SJSA1 (cell line): ENCODE measurements around the gene GSTA2. TPM values are rescaled to one million over a fixed set of nuclear protein-coding genes. Genes with fewer than 3 reads are reported as not detected.
A peak's percentile ranks its signal among the peaks of the same experiment; 100 is the strongest.
"Not testable (repeated sequence)": the region's sequence is repeated elsewhere in the genome, so short reads cannot be mapped to it uniquely, and the experiment has no call there.

Experiments used
- DNase-seq, 2 experiments: peaks; one replicate each; pipeline ENCODE4 v3.0.0-alpha.2; 2015 to 2020; ENCODE audit warnings: low spot score in 2 of 2, low read depth in 1 of 2
- H3K27ac ChIP-seq: fragments of 250-450 bp; sonication (Bioruptor Pico); 2 replicates; pipeline ENCODE4 v1.5.1; 2020; ENCODE audit warnings: mild to moderate bottlenecking, moderate library complexity
- H3K27me3 ChIP-seq: fragments of 250-450 bp; sonication (Bioruptor Pico); replicated peaks from 2 replicates; pipeline ENCODE4 v1.5.1; 2020; ENCODE audit warnings: mild to moderate bottlenecking, moderate library complexity
- H3K36me3 ChIP-seq: fragments of 250-450 bp; sonication (Bioruptor Pico); 2 replicates; pipeline ENCODE4 v1.5.1; 2020; ENCODE audit warnings: mild to moderate bottlenecking
- H3K4me1 ChIP-seq: fragments of 250-450 bp; sonication (Bioruptor Pico); replicated peaks from 2 replicates; pipeline ENCODE4 v1.6.1; 2021; ENCODE audit warnings: mild to moderate bottlenecking
- H3K4me3 ChIP-seq: fragments of 250-450 bp; sonication (Bioruptor Pico); 2 replicates; pipeline ENCODE4 v1.5.1; 2020; ENCODE audit warnings: mild to moderate bottlenecking
- H3K9me3 ChIP-seq: fragments of 250-450 bp; sonication (Bioruptor Pico); replicated peaks from 2 replicates; pipeline ENCODE4 v1.5.1; 2020; ENCODE audit warnings: mild to moderate bottlenecking
- total RNA-seq: library from RNA; depleted of rRNA; stranded (reverse); fragments of >200 nt; shearing (Covaris generic); gene quantifications from 2 replicates; pipeline ENCODE4 v1.2.3, GENCODE V29; 2014

The GSTA2 gene
- total RNA-seq, 1 experiment from 2014 or later: not detected

- H3K4me3 ChIP-seq, H3K9me3 ChIP-seq, H3K4me1 ChIP-seq, H3K36me3 ChIP-seq, H3K27ac ChIP-seq, H3K27me3 ChIP-seq: not testable (repeated sequence)
- peak in 1 of 2 experiments; percentile 19 for DNase-seq
These were observed 19.5 kb upstream of the GSTA2 start for GRCh38 chr6:52782696-52783274.

GRCh38 chr6:52782209-52782608 is 18.9 kb upstream of the GSTA2 start:
- DNase-seq, H3K27me3 ChIP-seq, H3K27ac ChIP-seq, H3K4me1 ChIP-seq, H3K4me3 ChIP-seq, H3K9me3 ChIP-seq, H3K36me3 ChIP-seq: not testable (repeated sequence)

DNA sequence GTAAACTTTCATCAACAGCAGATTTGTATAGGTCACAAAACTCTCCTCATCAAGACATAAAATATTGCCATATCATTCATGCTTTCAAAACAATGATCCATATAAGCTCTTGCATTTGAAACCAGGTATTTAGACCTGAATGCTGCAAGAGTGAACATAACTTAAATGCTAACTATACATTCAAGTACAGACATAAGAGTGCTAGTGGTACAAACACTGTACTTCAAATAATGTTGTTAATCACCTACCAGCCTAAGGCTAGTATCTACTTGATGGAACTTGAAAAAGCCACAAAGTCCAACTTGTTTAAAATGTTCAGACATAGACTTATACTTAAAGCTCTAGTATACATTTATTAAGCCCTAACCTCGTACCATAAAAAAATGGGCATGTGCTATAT is 16.0 kb upstream of the GSTA2 start:
- H3K4me1 ChIP-seq: peaks cover 3% of the 10 kb centered on the region; the same call in 1 of the 2 replicates
- H3K9me3 ChIP-seq: no peaks in the 10 kb centered on the region
- DNase-seq: no peak
- no peak overlapping the region for H3K4me3 ChIP-seq
- H3K27ac ChIP-seq: no peak overlapping the region
- no peaks in the 10 kb centered on the region for H3K36me3 ChIP-seq
- H3K27me3 ChIP-seq: no peaks in the 10 kb centered on the region

DNA sequence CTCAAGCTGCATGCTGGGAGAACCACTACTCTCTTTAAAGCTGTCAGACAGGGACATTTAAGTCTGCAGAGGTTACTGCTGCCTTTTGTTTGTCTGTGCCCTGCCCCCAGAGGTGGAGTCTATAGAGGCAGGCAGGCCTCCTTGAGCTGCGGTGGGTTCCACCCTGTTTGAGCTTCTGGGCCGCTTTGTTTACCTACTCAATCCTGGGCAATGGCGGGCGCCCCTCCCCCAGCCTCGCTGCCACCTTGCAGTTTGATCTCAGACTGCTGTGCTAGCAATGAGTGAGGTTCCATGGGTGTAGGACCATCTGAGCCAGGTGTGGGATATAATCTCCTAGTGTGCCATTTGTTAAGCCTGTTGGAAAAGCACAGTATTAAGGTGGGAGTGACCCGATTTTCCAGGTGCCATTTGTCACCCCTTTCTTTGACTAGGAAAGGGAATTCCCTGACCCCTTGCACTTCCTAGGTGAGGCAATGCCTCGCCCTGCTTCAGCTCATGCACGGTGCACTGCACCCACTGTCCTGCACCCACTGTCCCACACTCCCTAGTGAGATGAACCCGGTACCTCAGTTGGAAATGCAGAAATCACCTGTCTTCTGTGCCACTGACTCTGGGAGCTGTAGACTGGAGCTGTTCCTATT is 13.6 kb upstream of the GSTA2 start:
- not testable (repeated sequence) for H3K4me1 ChIP-seq, H3K36me3 ChIP-seq, DNase-seq, H3K27ac ChIP-seq, H3K9me3 ChIP-seq, H3K4me3 ChIP-seq, H3K27me3 ChIP-seq

DNA sequence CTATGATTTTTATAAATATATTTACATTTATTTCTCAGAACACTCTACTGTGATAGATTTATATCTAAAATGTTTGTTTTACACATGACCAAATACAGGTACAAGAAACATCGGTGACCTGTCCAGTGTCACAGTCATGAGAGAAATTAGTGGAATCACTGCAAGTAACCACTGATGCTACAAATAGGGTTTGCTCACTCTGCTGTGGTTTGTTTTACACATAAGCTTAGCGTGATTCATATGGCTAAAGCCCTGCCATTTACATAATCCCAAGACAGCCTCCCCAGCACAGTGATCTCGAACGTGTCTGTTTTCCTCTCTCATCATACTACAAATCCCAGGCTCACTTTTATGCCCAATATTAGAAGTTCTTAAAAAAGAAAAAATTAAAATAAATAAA is 6.1 kb upstream of the GSTA2 start:
- H3K27me3 ChIP-seq, H3K4me3 ChIP-seq, H3K27ac ChIP-seq, H3K4me1 ChIP-seq, DNase-seq, H3K9me3 ChIP-seq, H3K36me3 ChIP-seq: not testable (repeated sequence)

DNA sequence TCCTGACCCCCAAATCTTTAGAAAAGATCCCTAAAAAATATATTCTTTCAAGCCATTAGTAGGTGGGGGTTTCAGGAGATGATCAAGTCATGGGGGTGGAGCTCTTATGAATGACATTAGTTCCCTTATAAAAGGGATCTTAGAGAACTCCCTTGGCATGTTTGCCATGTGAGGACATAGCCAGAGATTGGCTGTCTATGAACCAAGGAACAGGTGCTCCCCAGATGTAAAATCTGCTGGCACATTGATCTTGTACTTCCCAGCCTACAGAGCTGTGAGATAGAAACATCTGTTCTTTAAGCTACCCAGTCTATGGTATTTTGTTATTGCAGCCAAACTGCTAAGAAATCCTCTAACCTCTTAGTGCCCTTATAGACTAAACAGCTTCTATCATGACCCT is 4.4 kb upstream of the GSTA2 start:
- not testable (repeated sequence) for H3K36me3 ChIP-seq, DNase-seq, H3K27me3 ChIP-seq, H3K9me3 ChIP-seq, H3K4me1 ChIP-seq, H3K27ac ChIP-seq, H3K4me3 ChIP-seq

GRCh38 chr6:52761673-52762491 is 1.4 kb downstream of the GSTA2 start:
- not testable (repeated sequence) for H3K27me3 ChIP-seq, H3K4me3 ChIP-seq, H3K9me3 ChIP-seq, DNase-seq, H3K36me3 ChIP-seq, H3K4me1 ChIP-seq, H3K27ac ChIP-seq

DNA sequence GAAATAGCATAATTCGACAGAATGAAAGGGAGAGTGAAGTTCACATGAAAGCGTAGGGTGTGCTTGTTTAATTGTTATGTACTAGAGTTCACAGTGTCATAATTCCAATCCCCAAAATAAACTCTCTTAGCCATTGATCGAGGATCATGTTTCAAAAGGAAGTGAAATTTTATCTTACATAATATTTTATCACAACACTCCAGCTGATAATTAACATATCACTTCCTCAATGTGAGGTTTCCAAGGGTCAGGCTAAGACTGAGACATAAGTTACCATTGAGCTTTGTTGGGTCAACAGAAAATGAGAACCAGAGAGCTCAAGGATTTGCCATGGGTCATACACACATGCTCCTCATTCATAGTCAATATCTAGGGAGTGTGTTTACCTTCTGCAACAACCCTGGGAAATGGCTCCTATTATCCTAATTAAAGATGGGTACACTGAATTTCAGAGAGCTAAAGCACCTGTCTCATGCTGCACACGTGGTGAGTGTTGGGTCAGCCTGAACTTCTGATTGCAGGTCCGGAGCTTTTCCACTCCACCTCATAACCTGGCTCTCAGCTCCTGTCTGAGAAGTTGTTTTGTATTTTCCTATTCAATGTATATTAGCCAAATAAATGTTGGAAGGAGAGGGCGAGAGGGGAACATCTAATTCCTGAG is 3.0 kb downstream of the GSTA2 start:
- Histone ChIP-seq H3K4me1 (no peaks in the 10 kb centered on the region), H3K36me3 (no peaks in the 10 kb centered on the region), H3K9me3 (no peaks in the 10 kb centered on the region), H3K27ac (no peak overlapping the region), H3K4me3 (no peak overlapping the region), H3K27me3 (no peaks in the 10 kb centered on the region)
- DNase-seq: no peak

DNA sequence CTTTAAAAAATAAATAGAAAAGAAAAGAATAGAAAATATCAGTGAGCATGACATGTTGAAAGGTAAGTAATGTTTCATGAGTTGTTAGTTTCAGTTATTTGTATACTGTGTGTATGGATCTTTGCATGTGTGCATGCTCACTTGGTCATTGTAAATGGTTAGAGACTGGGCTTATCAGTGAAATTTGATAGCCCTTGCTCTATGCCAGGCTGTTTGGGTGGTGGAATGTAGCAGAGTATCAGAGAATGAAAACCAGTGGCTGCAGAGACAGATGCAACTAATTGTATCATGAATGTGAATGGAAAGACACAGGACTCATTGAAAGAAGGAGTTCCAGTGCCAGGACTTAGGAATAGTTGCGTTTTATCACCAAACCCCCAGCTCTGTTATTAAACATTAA is 4.2 kb downstream of the GSTA2 start:
- H3K36me3 ChIP-seq: no peaks in the 10 kb centered on the region
- no peaks in the 10 kb centered on the region for H3K9me3 ChIP-seq
- DNase-seq: no peak
- H3K4me3 ChIP-seq: no peak overlapping the region
- no peaks in the 10 kb centered on the region for H3K27me3 ChIP-seq
- no peak overlapping the region for H3K27ac ChIP-seq
- H3K4me1 ChIP-seq: no peaks in the 10 kb centered on the region

- not testable (repeated sequence) for H3K4me1 ChIP-seq, H3K9me3 ChIP-seq, H3K27ac ChIP-seq, H3K36me3 ChIP-seq, H3K27me3 ChIP-seq, H3K4me3 ChIP-seq, DNase-seq
These were observed 5.5 kb downstream of the GSTA2 start for GRCh38 chr6:52757651-52758338.

- H3K4me3 ChIP-seq: no peak overlapping the region
These were observed 8.8 kb downstream of the GSTA2 start for GRCh38 chr6:52754443-52754842.

DNA sequence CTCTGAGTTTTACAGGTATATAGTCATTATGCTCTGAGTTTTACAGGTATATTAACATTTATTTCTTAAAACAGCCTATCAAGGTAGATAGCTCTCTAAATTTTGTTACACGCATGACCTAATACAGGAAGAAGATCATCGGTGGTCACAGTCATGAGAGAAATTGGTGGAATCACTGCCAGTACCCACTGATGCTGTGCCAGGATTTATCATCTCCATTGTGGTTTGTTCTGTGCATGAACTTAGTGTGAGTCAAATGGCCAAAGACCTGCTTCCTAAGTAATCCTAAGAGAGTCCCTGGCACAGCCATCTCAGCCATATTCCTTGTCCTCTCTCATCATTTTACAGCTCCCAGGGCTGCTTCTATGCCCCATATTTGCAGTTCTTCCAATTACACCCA is 10.1 kb downstream of the GSTA2 start:
- DNase-seq, H3K27me3 ChIP-seq, H3K27ac ChIP-seq: not testable (repeated sequence)

More at GRCh38 chr6:52754443-52754842, 8.8 kb downstream of the GSTA2 start:
- H3K27ac ChIP-seq: no peak overlapping the region
- H3K27me3 ChIP-seq: no peaks in the 10 kb centered on the region
- no peaks in the 10 kb centered on the region for H3K4me1 ChIP-seq
- H3K9me3 ChIP-seq: no peaks in the 10 kb centered on the region
- H3K36me3 ChIP-seq: no peaks in the 10 kb centered on the region
- no peak for DNase-seq

DNA sequence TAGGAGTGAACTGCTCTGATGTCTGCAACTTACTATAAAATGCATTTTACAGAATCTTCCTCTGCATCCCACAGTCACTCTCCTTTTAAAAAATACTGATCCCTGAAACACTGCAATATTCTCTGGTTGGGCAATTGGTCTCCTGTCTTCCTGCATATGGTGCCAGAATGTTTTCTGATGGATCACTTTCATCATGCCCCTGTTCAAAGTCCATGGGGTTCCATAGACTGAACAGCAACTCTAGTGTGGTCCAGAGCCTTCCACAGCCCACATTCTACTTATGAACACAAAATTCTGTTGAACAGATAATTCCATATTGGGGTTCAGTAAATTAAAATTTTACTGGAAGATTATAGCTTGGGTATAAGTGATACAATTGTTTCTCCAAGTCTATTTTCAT is 11.0 kb downstream of the GSTA2 start:
- no peaks in the 10 kb centered on the region for H3K36me3 ChIP-seq
- H3K4me3 ChIP-seq: no peak overlapping the region
- H3K4me1 ChIP-seq: peaks cover 12% of the 10 kb centered on the region
- DNase-seq: no peak
- H3K9me3 ChIP-seq: no peaks in the 10 kb centered on the region
- no peak overlapping the region for H3K27ac ChIP-seq
- no peaks in the 10 kb centered on the region for H3K27me3 ChIP-seq

More for the DNA sequence above, 10.1 kb downstream of the GSTA2 start:
- not testable (repeated sequence) for H3K4me1 ChIP-seq, H3K36me3 ChIP-seq, H3K4me3 ChIP-seq, H3K9me3 ChIP-seq
